Upper lobe of left lung (tissue), 6 donors: ENCODE results near the gene ATP5MC2. TPM values are rescaled to one million over a fixed set of nuclear protein-coding genes. Genes with fewer than 3 reads are reported as not detected.
"Not testable (repeated sequence)": the region's sequence is repeated elsewhere in the genome, so short reads cannot be mapped to it uniquely, and the experiment has no call there.

Experiments
- ATAC-seq, 2 donors: fragments of 200-7000 bp; cut with Tn5 transposase; one replicate each; pipeline ENCODE4 v1.9.1; 2022; ENCODE audit warnings: mild to moderate bottlenecking in 2 of 2, moderate library complexity in 2 of 2; ENCODE audit not compliant: low FRiP score in 2 of 2
- DNase-seq, 2 donors: peaks; one replicate each; pipeline ENCODE4 v3.0.0-alpha.2; 2019 to 2020
- H3K27ac ChIP-seq, 4 donors: fragments of 200-600 bp; sonication (generic); one replicate each; pipeline ENCODE4 v1.5.1; 2016 to 2019
- H3K27me3 ChIP-seq, 4 donors: fragments of 200-600 bp; sonication (generic); one replicate each; pipeline ENCODE4 v1.5.1; 2017 to 2019
- H3K36me3 ChIP-seq, 4 donors: fragments of 200-600 bp; sonication (generic); one replicate each; pipeline ENCODE4 v1.5.1; 2016 to 2019
- H3K4me1 ChIP-seq, 4 donors: fragments of 200-600 bp; sonication (generic); one replicate each; pipeline ENCODE4 v1.5.1; 2018 to 2019
- H3K4me3 ChIP-seq, 4 donors: fragments of 200-600 bp; sonication (generic); one replicate each; pipeline ENCODE4 v1.5.1; 2017 to 2019; ENCODE audit warnings: mild to moderate bottlenecking in 2 of 4, moderate library complexity in 1 of 4
- H3K9me3 ChIP-seq, 4 donors: fragments of 200-600 bp; sonication (generic); one replicate each; pipeline ENCODE4 v1.5.1; 2018 to 2019
- EP300 ChIP-seq, 4 donors: sonication (generic); formaldehyde crosslinking; IDR thresholded peaks; one replicate each; pipeline ENCODE4 v1.5.1; 2017; ENCODE audit warnings: antibody characterized with exemption in 4 of 4, control low read depth in 2 of 4
- POLR2A ChIP-seq, 4 donors: fragments of 450-650 bp; IDR thresholded peaks; one replicate each; pipeline ENCODE4 v1.5.1; 2016 to 2017; ENCODE audit warnings: antibody characterized with exemption in 4 of 4, mild to moderate bottlenecking in 2 of 4
- POLR2AphosphoS5 ChIP-seq, 2 donors: sonication (generic); formaldehyde crosslinking; IDR thresholded peaks; one replicate each; pipeline ENCODE4 v1.5.1; 2017; ENCODE audit warnings: antibody characterized with exemption in 2 of 2
- WGBS, 2 donors: methylation state at CpG; one replicate each; pipeline ENCODE4 v1.1.5; 2017 to 2018; 5-methylcytosine and 5-hydroxymethylcytosine counted together
- total RNA-seq, 6 donors: library from RNA; depleted of rRNA in 4 of 6; stranded (reverse); fragments of >200 nt in 4 of 6; gene quantifications; one replicate each; pipeline versions ENCODE4 v1.1.0 to v1.2.1, GENCODE V29; 2016 to 2021
- TF ChIP-seq, protein P1 (sequence below), 6 experiments: fragments of 450-650 bp in 4 of 6; fragments of 200-600 bp in 2 of 6; sonication (generic) in 2 of 6; IDR thresholded peaks; one replicate each; pipeline ENCODE4 v1.5.1; 2016 to 2019; ENCODE audit warnings: antibody characterized with exemption in 6 of 6
- donor health status: DM: no; HTN: no; CAD: no; lungs with moderate emphysema.
- donor health status: DM: no; HTN: yes; CAD: no; lungs with severe emphysema.

The ATP5MC2 gene
- total RNA-seq, 6 donors from 2014 or later: 140 to 273 (median 206) TPM

DNA sequence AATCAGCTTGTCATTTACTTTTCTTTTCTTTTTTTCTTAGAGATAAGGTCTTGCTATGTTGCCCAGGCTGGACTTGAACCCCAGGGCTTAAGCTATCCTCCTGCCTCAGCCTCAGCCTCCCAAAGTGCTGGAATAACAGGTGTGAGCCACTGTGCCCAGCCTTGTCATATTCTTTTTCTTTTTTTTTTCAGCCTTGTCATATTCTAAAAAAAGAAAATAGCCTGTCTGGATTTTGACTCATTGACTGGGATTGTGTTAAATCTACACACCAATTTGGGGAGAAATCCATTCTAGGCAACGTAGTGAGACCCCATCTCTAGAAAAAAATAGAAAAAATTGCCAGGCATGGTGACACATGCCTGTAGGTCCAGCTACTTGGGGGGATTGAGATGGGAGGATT lies 24.1 kb downstream of the ATP5MC2 start:
- no peak overlapping the region for H3K4me3 ChIP-seq
- 66 to 81% methylated on average over 1 of the region's 1 CpG for WGBS, 2 donors
- H3K9me3 ChIP-seq: no peaks in the 10 kb centered on the region
- no peak overlapping the region for H3K27ac ChIP-seq
- H3K36me3 ChIP-seq: no peaks in the 10 kb centered on the region
- H3K27me3 ChIP-seq: no peaks in the 10 kb centered on the region
- no peak for TF ChIP-seq POLR2A (IDR thresholded peaks at IDR 0.05)
- no peak for TF ChIP-seq POLR2AphosphoS5 (IDR thresholded peaks at IDR 0.05)
- TF ChIP-seq, protein P1, sequence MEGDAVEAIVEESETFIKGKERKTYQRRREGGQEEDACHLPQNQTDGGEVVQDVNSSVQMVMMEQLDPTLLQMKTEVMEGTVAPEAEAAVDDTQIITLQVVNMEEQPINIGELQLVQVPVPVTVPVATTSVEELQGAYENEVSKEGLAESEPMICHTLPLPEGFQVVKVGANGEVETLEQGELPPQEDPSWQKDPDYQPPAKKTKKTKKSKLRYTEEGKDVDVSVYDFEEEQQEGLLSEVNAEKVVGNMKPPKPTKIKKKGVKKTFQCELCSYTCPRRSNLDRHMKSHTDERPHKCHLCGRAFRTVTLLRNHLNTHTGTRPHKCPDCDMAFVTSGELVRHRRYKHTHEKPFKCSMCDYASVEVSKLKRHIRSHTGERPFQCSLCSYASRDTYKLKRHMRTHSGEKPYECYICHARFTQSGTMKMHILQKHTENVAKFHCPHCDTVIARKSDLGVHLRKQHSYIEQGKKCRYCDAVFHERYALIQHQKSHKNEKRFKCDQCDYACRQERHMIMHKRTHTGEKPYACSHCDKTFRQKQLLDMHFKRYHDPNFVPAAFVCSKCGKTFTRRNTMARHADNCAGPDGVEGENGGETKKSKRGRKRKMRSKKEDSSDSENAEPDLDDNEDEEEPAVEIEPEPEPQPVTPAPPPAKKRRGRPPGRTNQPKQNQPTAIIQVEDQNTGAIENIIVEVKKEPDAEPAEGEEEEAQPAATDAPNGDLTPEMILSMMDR (IDR thresholded peaks at IDR 0.05): no peak
- no peak for TF ChIP-seq EP300 (IDR thresholded peaks at IDR 0.05)
- DNase-seq (no peak), ATAC-seq (no peak)
- no peaks in the 10 kb centered on the region for H3K4me1 ChIP-seq

- not testable (repeated sequence) for H3K4me3 ChIP-seq, DNase-seq, H3K36me3 ChIP-seq, H3K9me3 ChIP-seq, H3K4me1 ChIP-seq, ATAC-seq, H3K27me3 ChIP-seq, H3K27ac ChIP-seq
- 82 to 91% methylated on average over 4 of the region's 4 CpGs for WGBS, 2 donors
Measured at GRCh38 chr12:53646300-53646699, 29.6 kb downstream of the ATP5MC2 start.

DNA sequence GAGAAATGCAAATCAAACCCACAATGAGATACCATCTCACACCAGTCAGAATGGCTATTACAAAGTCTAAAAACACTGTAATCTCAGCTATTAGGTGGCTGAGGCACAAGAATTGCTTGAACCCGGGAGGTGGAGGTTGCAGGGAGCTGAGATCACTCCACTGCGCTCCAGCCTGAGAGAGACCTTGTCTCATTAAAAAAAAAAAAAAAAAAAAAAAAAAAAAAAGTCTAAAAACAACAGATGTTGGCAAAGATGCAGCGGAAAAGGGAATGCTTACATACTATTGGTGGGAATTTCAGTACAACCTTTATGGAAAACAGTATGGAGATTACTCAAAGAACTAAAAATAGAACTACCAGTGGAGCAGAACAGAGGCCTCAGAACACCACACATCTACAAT lies 30.7 kb downstream of the ATP5MC2 start:
- Histone ChIP-seq H3K27ac (no peak overlapping the region), H3K4me1 (no peaks in the 10 kb centered on the region), H3K4me3 (no peak overlapping the region), H3K27me3 (no peaks in the 10 kb centered on the region), H3K36me3 (no peaks in the 10 kb centered on the region), H3K9me3 (no peaks in the 10 kb centered on the region)
- no peak for DNase-seq
- WGBS, 2 donors: 77 to 88% methylated on average over 3 of the region's 3 CpGs
- TF ChIP-seq POLR2A (IDR thresholded peaks at IDR 0.05): no peak
- TF ChIP-seq, protein P1 (IDR thresholded peaks at IDR 0.05): no peak
- TF ChIP-seq POLR2AphosphoS5 (IDR thresholded peaks at IDR 0.05): no peak
- no peak for TF ChIP-seq EP300 (IDR thresholded peaks at IDR 0.05)
- ATAC-seq: no peak

- Histone ChIP-seq H3K4me1 (no peaks in the 10 kb centered on the region), H3K4me3 (no peak overlapping the region), H3K27me3 (no peaks in the 10 kb centered on the region), H3K9me3 (no peaks in the 10 kb centered on the region), H3K36me3 (no peaks in the 10 kb centered on the region), H3K27ac (no peak overlapping the region)
- TF ChIP-seq, protein P1 (IDR thresholded peaks at IDR 0.05): no peak
- no peak for TF ChIP-seq POLR2AphosphoS5 (IDR thresholded peaks at IDR 0.05)
- WGBS, 2 donors: 63 to 85% methylated on average over 3 of the region's 3 CpGs
- ATAC-seq (no peak), DNase-seq (no peak)
Measured at GRCh38 chr12:53644133-53644532, 31.8 kb downstream of the ATP5MC2 start.

DNA sequence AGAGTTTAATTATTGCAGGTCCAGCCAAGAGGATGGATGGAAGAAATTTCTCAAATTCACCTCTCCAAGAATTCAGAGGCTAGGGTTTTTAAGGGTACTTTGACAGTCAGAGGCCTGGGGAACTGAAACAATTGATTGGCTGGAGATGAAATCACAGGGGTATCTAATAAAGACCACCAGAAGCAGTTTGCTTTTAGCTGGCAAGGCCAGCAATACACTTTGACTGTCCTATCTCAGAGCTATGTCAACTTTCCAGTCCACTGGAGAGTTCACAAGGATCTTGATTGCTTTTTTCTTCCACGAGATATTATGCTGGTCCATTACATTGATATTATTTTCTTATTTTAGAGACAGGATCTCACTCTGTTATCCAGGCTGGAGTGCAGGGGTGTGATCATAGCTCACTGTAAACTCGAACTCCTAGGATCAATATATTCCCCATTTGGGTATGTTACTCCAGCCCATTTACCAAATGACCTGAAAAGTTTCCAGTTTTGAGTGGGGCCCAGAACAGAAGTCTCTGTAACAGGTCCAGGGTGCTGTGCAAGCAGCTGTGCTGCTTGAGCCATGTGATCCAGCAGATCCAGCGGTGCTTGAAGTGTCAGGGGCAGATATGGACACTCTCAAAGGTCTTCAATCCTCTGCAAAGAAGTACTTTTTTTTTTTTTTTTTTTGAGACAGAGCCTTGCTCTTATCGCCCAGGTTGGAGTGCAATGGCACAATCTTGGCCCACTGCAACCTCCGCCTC lies 32.5 kb downstream of the ATP5MC2 start:
- WGBS, 2 donors: 67 to 77% methylated on average over 5 of the region's 5 CpGs
- H3K4me3 ChIP-seq: no peak overlapping the region

More for the DNA sequence above, 32.5 kb downstream of the ATP5MC2 start:
- Histone ChIP-seq H3K36me3 (no peaks in the 10 kb centered on the region), H3K27me3 (no peaks in the 10 kb centered on the region), H3K27ac (no peak overlapping the region), H3K4me1 (no peaks in the 10 kb centered on the region), H3K9me3 (no peaks in the 10 kb centered on the region)
- no peak for ATAC-seq
- DNase-seq: no peak
- TF ChIP-seq POLR2A (IDR thresholded peaks at IDR 0.05) (no peak), POLR2AphosphoS5 (IDR thresholded peaks at IDR 0.05) (no peak), EP300 (IDR thresholded peaks at IDR 0.05) (no peak)
- TF ChIP-seq, protein P1 (IDR thresholded peaks at IDR 0.05): no peak
